Right lobe of liver (tissue), 4 donors: ENCODE data around the gene UBE2H.

Experiments used
- CTCF ChIP-seq, 4 donors: fragments of 200-600 bp in 3 of 4; fragments of 450-650 bp in 1 of 4; IDR thresholded peaks; one replicate each; pipeline versions ENCODE4 v1.5.1 to v1.8.0; 2016 to 2022; ENCODE audit warnings: antibody characterized with exemption in 4 of 4, mild to moderate bottlenecking in 2 of 4
- POLR2A ChIP-seq: fragments of 450-650 bp; IDR thresholded peaks from one replicate; pipeline ENCODE4 v1.6.1; 2017; ENCODE audit warnings: antibody characterized with exemption, mild to moderate bottlenecking
- donor health status: DM: no; HTN: no; CAD: no.
- donor health status: DM: no; HTN: no; CAD: no.
- donor health status: DM: no; HTN: yes; CAD: no.

DNA sequence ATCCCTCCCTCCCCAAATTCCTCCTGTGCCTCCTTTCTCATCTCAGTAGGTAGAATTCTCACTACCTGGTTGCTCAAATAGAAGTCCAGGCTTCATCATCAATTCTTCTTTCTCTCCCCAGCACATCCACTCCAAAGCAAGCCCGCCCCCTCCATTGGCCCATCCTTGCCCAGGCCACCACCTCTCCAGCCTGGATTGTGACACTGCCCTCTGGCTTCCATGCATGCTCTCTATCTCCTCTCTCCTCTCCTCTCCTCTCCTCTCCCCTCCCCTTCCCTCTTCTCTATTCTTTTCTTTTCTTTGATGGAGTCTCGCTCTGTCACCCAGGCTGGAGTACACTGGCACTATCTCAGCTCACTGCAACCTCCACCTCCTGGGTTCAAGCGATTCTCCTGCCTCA, 144.9 kb downstream of the UBE2H start:
- TF ChIP-seq POLR2A (no peak), CTCF (IDR thresholded peaks at IDR 0.05) (no peak)
